Raji (cell line): Measurements from ENCODE around the gene SPEF2.

Experiments
- POLR2A ChIP-seq: IDR thresholded peaks from 2 replicates; pipeline ENCODE4 v1.6.1; 2011; ENCODE audit warnings: low read depth, low read length, control low read depth; ENCODE audit not compliant: insufficient read depth

Gene SPEF2

DNA sequence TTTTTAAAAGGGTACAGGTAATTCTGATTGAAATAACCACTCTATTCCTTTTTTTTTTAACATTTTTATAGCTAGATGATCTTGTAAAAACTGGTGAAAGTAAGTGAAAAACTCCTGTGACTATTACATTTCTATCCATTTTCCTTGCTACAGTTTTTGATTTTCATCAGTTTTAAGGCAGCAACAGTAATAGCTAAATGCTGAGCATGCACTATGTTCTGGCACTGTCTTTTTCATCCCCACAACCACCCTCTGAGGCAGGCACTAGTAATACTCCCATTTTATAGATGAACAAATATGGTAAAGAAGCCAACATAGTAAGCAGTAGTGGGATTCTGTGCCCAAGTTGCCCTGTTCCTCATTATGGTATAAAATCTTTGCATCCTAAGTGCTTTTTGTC, 126.0 kb downstream of the SPEF2 start:
- TF ChIP-seq POLR2A, result no peak

DNA sequence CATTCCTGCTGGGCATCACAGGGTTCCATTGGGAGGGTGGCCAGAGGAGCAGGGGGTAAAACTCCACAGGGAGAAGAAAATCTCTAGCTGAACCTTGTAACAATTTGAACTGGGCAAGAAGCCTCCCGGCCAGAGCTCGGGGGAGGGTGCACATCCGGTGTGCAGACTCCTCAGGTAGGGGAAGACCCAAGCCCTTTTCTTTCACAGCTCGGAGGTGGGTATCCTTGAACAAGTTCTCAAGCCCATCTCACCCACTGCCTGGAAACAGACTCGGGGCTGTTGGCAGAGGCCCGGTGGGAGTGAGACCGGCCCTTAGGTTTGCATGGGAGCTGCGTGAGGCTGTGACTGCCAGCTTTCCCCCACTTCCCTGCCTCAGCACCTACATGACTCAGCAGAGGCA, 127.5 kb downstream of the SPEF2 start:
- TF ChIP-seq POLR2A, result no peak

DNA sequence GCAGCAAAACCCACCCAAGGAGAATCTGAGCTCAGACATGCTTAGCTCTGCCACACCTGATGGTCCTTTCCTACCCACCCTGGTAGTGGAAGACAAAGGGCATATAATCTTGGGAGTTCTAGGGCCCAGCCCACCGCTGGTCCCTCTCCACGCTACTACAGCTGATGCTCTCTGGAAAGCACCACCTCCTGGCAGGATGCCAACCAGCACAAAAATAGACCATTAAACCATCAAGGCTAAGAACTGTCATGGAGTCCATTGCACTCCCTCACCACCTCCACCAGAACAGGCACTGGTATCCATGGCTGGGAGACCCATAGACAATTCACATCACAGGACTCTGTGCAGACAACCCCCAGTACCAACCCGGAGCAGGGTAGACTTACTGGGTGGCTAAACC, 128.0 kb downstream of the SPEF2 start:
- TF ChIP-seq POLR2A, result no peak

DNA sequence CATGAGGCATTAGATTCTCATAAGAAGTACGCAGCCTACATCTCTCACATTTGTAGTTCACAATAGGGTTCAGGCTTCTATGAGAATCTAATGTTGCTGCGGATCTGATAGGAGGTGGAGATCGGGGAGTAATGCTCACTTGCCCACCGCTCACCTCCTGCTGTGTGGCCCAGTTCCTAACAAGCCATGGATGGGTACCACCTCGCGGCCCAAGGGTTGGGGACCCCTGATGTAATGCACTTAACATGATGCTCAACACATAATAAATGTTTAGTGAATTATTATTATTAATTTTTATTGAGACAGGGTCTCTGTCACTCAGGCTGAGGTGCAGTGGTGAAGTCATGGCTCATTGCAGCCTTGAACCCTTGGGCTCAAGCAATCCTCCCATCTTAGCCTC, 134.3 kb downstream of the SPEF2 start:
- TF ChIP-seq POLR2A, result no peak

- no peak for TF ChIP-seq POLR2A
These were observed 135.8 kb downstream of the SPEF2 start for GRCh38 chr5:35753500-35753899.

DNA sequence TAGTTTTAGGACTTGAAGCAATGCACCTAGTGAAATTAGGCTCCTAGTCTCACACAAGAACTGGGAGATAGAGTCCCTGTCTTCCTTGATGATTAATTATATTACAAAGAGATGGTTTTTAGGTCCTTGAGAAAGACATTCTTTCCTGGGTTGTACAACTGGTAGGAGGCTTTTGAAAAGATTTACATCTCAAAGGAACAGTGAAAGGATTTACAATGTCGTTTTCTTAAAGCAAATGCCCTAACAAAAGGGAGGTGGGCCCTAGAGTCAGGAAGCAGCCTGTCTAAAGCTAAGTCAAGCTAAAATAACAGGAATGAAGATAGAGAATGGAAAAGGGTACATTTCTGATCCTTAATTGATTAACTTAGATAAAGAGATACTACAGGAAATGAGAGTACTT, 136.8 kb downstream of the SPEF2 start:
- TF ChIP-seq POLR2A, result no peak

GRCh38 chr5:35755966-35756365, 138.3 kb downstream of the SPEF2 start:
- no peak for TF ChIP-seq POLR2A

DNA sequence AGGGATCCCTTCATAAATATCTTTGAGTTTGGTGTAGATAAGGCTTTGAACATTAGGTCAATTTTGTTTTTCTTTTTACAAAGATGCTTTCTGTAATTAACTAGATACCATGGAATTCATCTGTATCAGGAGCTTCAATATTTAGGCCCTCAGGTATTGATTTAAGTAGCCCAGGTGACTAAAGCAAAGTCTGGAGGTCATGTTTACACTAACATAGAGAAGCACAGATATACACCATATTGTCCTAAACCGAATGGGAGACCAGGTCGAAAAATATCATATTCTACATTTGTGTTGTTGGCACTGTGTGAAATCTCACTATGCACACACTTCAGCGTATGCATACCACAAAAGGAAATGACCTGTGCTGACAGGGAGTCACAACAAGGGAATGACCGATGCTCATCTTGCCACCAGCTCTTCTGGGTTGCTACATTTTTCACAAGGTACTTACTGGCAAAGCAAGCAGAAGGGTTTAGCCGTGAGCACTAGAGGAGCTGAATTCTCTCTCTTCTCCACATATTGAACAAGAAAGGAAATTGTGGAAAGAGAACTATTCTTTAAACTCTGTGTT, 140.6 kb downstream of the SPEF2 start:
- no peak for TF ChIP-seq POLR2A

GRCh38 chr5:35761541-35761940, 143.9 kb downstream of the SPEF2 start:
- no peak for TF ChIP-seq POLR2A

GRCh38 chr5:35762368-35762767, 144.7 kb downstream of the SPEF2 start:
- no peak for TF ChIP-seq POLR2A

GRCh38 chr5:35765921-35766320, 148.3 kb downstream of the SPEF2 start:
- TF ChIP-seq POLR2A, result no peak

- TF ChIP-seq POLR2A, result no peak
These were observed 153.6 kb downstream of the SPEF2 start for GRCh38 chr5:35771300-35771699.

DNA sequence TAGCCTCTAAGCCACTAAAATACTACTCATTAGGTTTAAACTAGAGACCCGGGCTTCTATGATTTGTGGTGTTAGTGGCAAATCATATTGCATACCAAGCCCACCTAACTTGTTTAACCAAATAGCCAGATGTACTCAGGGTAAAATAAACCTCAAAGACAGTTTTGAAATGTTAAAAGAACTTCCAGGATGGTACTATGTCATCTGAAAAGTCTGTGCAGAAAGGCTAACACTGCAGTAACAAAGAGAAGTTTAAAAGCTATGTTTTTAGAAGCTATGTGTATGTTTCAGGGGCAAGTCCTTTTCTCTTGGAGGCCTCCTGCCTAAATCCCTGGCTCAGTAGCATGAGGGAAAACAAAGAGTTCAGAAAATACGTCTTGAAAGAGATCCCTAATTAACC, 154.2 kb downstream of the SPEF2 start:
- TF ChIP-seq POLR2A, result no peak

GRCh38 chr5:35773967-35774366, 156.3 kb downstream of the SPEF2 start:
- no peak for TF ChIP-seq POLR2A

GRCh38 chr5:35776757-35777156, 159.1 kb downstream of the SPEF2 start:
- TF ChIP-seq POLR2A, result no peak

- TF ChIP-seq POLR2A, result no peak
These were observed 159.9 kb downstream of the SPEF2 start for GRCh38 chr5:35777358-35778087.

- TF ChIP-seq POLR2A, result no peak
These were observed 160.7 kb downstream of the SPEF2 start for GRCh38 chr5:35778259-35778769.
